GM12864 (cell line): Measurements from ENCODE around the gene KRT12.

ENCODE experiments used
- DNase-seq: peaks from one replicate; pipeline ENCODE4 v3.0.0-alpha.2; 2011; ENCODE audit warnings: low read depth
- H3K4me3 ChIP-seq: 2 replicates; pipeline ENCODE4 v1.5.1; 2011; ENCODE audit warnings: mild to moderate bottlenecking, low read depth, low read length, control low read depth
- TF ChIP-seq, protein P1 (sequence below): IDR thresholded peaks from 2 replicates; pipeline ENCODE4 v1.5.1; 2011; ENCODE audit warnings: low read depth, mild to moderate bottlenecking, moderate library complexity, low read length, control low read depth, inconsistent platforms; ENCODE audit errors: missing control alignments

KRT12 gene

DNA sequence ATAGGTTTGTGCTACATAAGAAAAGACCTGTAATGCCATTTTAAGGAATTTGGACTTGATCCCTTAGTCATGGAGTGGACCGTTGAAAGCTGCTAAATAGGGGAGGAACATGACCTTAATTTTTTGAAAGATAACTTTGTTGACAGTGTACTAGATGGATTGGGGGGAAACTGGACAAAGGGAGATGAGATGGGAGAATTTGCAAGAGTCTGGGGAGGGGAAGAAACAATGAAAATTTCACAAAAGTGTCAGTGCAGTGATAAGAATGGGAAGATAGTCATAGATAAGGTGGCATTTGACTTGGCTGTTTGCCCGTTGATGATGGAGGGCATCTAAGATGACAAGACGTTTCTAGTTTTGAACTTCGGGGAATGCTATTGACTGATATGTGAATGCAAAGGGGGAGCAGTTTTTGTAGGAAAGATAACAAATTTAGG lies 22.3 kb downstream of the KRT12 start:
- TF ChIP-seq, protein P1, sequence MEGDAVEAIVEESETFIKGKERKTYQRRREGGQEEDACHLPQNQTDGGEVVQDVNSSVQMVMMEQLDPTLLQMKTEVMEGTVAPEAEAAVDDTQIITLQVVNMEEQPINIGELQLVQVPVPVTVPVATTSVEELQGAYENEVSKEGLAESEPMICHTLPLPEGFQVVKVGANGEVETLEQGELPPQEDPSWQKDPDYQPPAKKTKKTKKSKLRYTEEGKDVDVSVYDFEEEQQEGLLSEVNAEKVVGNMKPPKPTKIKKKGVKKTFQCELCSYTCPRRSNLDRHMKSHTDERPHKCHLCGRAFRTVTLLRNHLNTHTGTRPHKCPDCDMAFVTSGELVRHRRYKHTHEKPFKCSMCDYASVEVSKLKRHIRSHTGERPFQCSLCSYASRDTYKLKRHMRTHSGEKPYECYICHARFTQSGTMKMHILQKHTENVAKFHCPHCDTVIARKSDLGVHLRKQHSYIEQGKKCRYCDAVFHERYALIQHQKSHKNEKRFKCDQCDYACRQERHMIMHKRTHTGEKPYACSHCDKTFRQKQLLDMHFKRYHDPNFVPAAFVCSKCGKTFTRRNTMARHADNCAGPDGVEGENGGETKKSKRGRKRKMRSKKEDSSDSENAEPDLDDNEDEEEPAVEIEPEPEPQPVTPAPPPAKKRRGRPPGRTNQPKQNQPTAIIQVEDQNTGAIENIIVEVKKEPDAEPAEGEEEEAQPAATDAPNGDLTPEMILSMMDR = no peak
- H3K4me3 ChIP-seq = no peak overlapping the region
- DNase-seq = no peak

DNA sequence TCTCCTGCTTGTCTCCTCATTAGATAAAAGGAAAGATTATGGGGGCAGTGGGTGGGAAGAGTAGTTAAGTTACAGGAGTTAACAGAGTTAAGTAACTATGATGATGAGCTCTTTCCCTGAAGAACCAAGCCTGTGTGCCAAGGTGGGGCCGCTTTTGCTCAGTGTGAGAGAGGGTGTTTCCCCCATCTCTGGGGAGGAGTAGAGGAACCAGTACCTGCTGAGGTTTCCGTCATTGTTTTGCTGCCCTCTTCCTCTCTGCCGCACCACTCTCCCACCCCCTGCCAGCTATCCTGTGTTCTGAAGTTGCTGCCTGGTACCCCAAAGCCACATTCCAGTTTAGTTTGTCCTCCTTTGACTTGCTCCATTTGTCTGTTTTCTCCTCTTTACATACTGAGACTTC lies 23.8 kb downstream of the KRT12 start:
- no peak overlapping the region for H3K4me3 ChIP-seq
- TF ChIP-seq, protein P1 = no peak
- no peak for DNase-seq

GRCh38 chr17:40841246-40841645 lies 25.8 kb downstream of the KRT12 start:
- TF ChIP-seq, protein P1 = no peak
- H3K4me3 ChIP-seq = no peak overlapping the region
- DNase-seq = no peak

DNA sequence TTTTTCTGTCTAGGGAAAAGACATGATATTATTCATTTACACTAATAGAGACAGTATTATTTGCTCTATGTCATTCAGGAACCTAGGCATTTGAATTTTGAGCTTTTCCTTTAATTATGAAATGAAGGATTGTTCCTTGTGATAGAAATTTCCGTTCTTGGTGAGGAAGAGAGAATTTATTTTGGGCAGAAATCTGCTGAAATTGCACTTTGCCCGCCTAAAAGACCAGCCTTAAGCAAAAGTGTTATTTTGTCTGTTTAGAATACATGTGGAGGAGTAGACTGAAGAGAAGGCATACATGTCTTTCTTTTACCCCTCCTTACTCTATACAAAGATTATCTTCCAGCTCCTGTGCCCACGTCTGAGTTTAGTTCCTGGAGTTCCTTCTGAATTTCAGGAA lies 27.8 kb downstream of the KRT12 start:
- TF ChIP-seq, protein P1 = no peak
- DNase-seq = no peak
- H3K4me3 ChIP-seq = no peak overlapping the region

DNA sequence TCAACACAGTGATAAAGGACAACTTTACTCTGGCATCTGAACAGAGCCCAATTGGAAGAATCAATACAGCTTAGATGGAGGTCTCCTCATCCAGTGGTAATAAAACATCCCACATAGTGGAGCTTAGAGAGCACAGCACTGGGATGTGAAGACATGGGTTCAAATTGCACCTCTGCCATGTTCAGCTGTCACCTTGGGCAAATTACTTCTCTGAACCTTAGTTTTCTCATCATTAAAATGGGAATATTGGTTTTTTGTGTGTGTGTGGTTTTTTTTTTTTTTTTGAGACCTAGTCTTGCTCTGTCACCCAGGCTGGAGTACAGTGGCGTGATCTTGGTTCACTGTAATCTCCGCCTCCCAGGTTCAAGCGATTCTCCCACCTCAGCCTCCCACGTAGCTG lies 31.0 kb downstream of the KRT12 start:
- H3K4me3 ChIP-seq = no peak overlapping the region
- TF ChIP-seq, protein P1 = no peak
- DNase-seq = no peak

- H3K4me3 ChIP-seq = no peak overlapping the region
- TF ChIP-seq, protein P1 = no peak
- no peak for DNase-seq
Observed at GRCh38 chr17:40833882-40834281, 33.1 kb downstream of the KRT12 start.

DNA sequence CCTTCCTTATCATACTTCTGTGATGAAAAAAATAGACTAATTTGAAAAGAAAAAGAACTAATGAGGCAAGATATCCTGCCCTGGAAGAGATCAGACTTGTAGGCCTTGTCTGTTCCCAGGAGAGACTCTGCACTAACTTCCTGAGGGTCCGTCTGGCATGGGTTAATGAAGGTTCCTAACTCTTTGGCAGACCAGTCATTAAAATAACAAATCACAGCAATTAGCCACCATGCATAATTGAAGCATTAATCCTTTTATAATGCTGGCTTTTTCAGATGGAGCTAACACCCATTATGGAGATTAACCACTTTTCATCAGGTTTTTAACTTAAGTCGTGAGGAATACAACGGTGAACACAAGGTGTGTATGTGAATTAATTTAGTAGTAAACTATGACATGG lies 34.2 kb downstream of the KRT12 start:
- TF ChIP-seq, protein P1 = no peak
- no peak for DNase-seq
- H3K4me3 ChIP-seq = no peak overlapping the region
